Endothelial cell of umbilical vein (primary cell): ENCODE results near the gene SPAG16. TPM values are rescaled to one million over a fixed set of nuclear protein-coding genes. Genes with fewer than 3 reads are reported as not detected.

Source experiments
- BruUV-seq: library from RNA; stranded (reverse); fragments of 400-500 nt; replicated peaks from 2 replicates; lab custom pipeline; 2021; lab: Mats Ljungman, UMichigan
- CTCF ChIA-PET: fragments of 300-600, 350-600 bp; sonication (Branson Sonifier 250); formaldehyde crosslinking; loops from one replicate; lab custom pipeline; 2021; ENCODE audit warnings: antibody characterized with exemption, inconsistent platforms; lab: Charles Lee
- POLR2A ChIA-PET: fragments of 300-600, 350-600 bp; sonication (Branson Sonifier 250); formaldehyde crosslinking; loops from one replicate; lab custom pipeline; 2021; ENCODE audit warnings: antibody characterized with exemption, inconsistent platforms; lab: Charles Lee
- DNase-seq: peaks from one replicate; pipeline ENCODE4 v3.0.0-alpha.2; 2011; ENCODE audit warnings: low read depth, low spot score
- FAIRE-seq: peaks from 2 replicates; lab custom pipeline; 2011; peaks lifted over from hg19 to GRCh38; lab: Jason Lieb, UNC
- H2AFZ ChIP-seq: 2 replicates; pipeline ENCODE4 v1.6.0; 2012; ENCODE audit warnings: low read depth, low read length, control low read depth, inconsistent platforms
- H3K27ac ChIP-seq: 2 replicates; pipeline ENCODE4 v1.5.1; 2011; ENCODE audit warnings: low read depth, mild to moderate bottlenecking, control low read depth, low read length, moderate library complexity; ENCODE audit not compliant: insufficient read depth
- H3K27me3 ChIP-seq, 2 experiments: 2 replicates each; pipeline versions ENCODE4 v1.6.0 to v1.6.1; 2011; ENCODE audit warnings: low read length in 2 of 2, mixed read lengths in 1 of 2; ENCODE audit not compliant: control insufficient read depth in 2 of 2, insufficient read depth in 2 of 2
- H3K36me3 ChIP-seq, 2 experiments: 2 replicates in 1 of 2; 3 replicates in 1 of 2; pipeline ENCODE4 v1.5.1; 2011; ENCODE audit warnings: low read length in 2 of 2, mild to moderate bottlenecking in 1 of 2, moderate library complexity in 1 of 2; ENCODE audit not compliant: control insufficient read depth in 2 of 2, insufficient read depth in 2 of 2; ENCODE audit errors: extremely low read depth in 1 of 2
- H3K4me1 ChIP-seq: 3 replicates; pipeline ENCODE4 v1.5.1; 2011; ENCODE audit warnings: mild to moderate bottlenecking, low read length; ENCODE audit not compliant: control insufficient read depth, insufficient read depth; ENCODE audit errors: extremely low read depth
- H3K4me2 ChIP-seq: 2 replicates; pipeline ENCODE4 v1.6.1; 2011; ENCODE audit warnings: low read length, control low read depth, mixed read lengths; ENCODE audit not compliant: insufficient read depth
- H3K4me3 ChIP-seq, 3 experiments: fragments of 200-600 bp in 1 of 3; sonication (generic), shearing (Covaris generic) in 1 of 3; replicated peaks in 1 of 3; 2 replicates each; pipeline ENCODE4 v1.5.1; 2011 to 2016; ENCODE audit warnings: control low read depth in 3 of 3, low read length in 3 of 3, mild to moderate bottlenecking in 2 of 3, inconsistent platforms in 1 of 3, low read depth in 1 of 3, moderate library complexity in 1 of 3; ENCODE audit not compliant: insufficient read depth in 1 of 3
- H3K79me2 ChIP-seq: 2 replicates; pipeline ENCODE4 v1.6.0; 2012; ENCODE audit warnings: low read length, inconsistent platforms; ENCODE audit not compliant: control insufficient read depth, insufficient read depth
- H3K9ac ChIP-seq: replicated peaks from 2 replicates; pipeline ENCODE3; 2011; ENCODE audit warnings: low read length, control low read depth; ENCODE audit not compliant: insufficient read depth; ENCODE audit errors: extremely low read depth
- H3K9me1 ChIP-seq: replicated peaks from 3 replicates; pipeline ENCODE4 v1.6.0; 2011; ENCODE audit warnings: mild to moderate bottlenecking, low read length; ENCODE audit not compliant: control insufficient read depth, insufficient read depth; ENCODE audit errors: extremely low read depth
- H3K9me3 ChIP-seq: replicated peaks from 2 replicates; pipeline ENCODE4 v1.5.1; 2012; ENCODE audit warnings: low read length, inconsistent platforms; ENCODE audit not compliant: control insufficient read depth, insufficient read depth
- H4K20me1 ChIP-seq: replicated peaks from 2 replicates; pipeline ENCODE3; 2011; ENCODE audit warnings: mild to moderate bottlenecking, low read length; ENCODE audit not compliant: control insufficient read depth, insufficient read depth; ENCODE audit errors: extremely low read depth
- EZH2 ChIP-seq: IDR thresholded peaks from 2 replicates; pipeline ENCODE4 v1.6.1; 2012; ENCODE audit warnings: borderline replicate concordance, low read depth, mild to moderate bottlenecking, moderate library complexity, low read length, inconsistent platforms; ENCODE audit not compliant: severe bottlenecking
- FOS ChIP-seq: IDR thresholded peaks from 2 replicates; pipeline ENCODE4 v1.6.1; 2011; ENCODE audit warnings: mild to moderate bottlenecking, low read length, moderate library complexity, borderline replicate concordance; ENCODE audit not compliant: insufficient read depth
- GATA2 ChIP-seq: IDR thresholded peaks from 2 replicates; pipeline ENCODE4 v1.7.0; 2011; ENCODE audit warnings: low read depth, mild to moderate bottlenecking, moderate library complexity, mixed read lengths, low read length; ENCODE audit not compliant: insufficient read length, insufficient read depth
- JUN ChIP-seq: IDR thresholded peaks from 2 replicates; pipeline ENCODE4 v1.6.1; 2011; ENCODE audit warnings: borderline replicate concordance, low read depth; ENCODE audit not compliant: insufficient read length, insufficient read depth
- MAX ChIP-seq: IDR thresholded peaks from 2 replicates; pipeline ENCODE4 v1.6.1; 2011; ENCODE audit not compliant: insufficient read depth, insufficient read length
- MYC ChIP-seq: IDR thresholded peaks from one replicate; pipeline ENCODE4 v1.6.1; 2011; ENCODE audit warnings: mild to moderate bottlenecking, low read depth, low read length
- POLR2A ChIP-seq: IDR thresholded peaks from 2 replicates; pipeline ENCODE4 v1.6.1; 2012; ENCODE audit warnings: low read depth, mild to moderate bottlenecking, control low read depth, low read length
- POLR2AphosphoS5 ChIP-seq: IDR thresholded peaks from 2 replicates; pipeline ENCODE4 v1.6.1; 2012; ENCODE audit warnings: low read depth, mild to moderate bottlenecking, control low read depth, low read length, moderate library complexity; ENCODE audit not compliant: insufficient read depth
- dilution Hi-C: fragments of 300-500 bp; cut with MboI; formaldehyde crosslinking; loops from one replicate; pipeline ENCODE4 v1.15.0; 2019; ENCODE audit warnings: low sequenced_read_pairs; ENCODE audit not compliant: extremely low pct_ligation_motif_present
- intact Hi-C: fragments of 100-400 bp; cut with micrococcal nuclease; formaldehyde crosslinking; loops from one replicate; pipeline ENCODE4 v1.10.0; 2022
- polyA plus RNA-seq, 4 experiments: library from polyadenylated mRNA; depleted of rRNA in 3 of 4; stranded (reverse) in 3 of 4; unstranded in 1 of 4; fragments of >200 nt; gene quantifications; 2 replicates each; pipeline versions ENCODE4 v1.2.1 to v1.2.3, GENCODE V29; 2011 to 2012; ENCODE audit warnings: missing spikeins in 1 of 4
- total RNA-seq: library from RNA; stranded (reverse); gene quantifications from 2 replicates; pipeline ENCODE4 v1.2.3, GENCODE V29; 2021
- TF ChIP-seq, protein P1 (sequence below), 2 donors: IDR thresholded peaks; 1 replicate in 1 of 2; 2 replicates in 1 of 2; pipeline ENCODE4 v1.5.1; 2011; ENCODE audit warnings: low read length in 2 of 2, mild to moderate bottlenecking in 2 of 2, moderate library complexity in 2 of 2, control low read depth in 1 of 2, inconsistent platforms in 1 of 2, low read depth in 1 of 2; ENCODE audit not compliant: insufficient read depth in 1 of 2; ENCODE audit errors: extremely low read depth in 1 of 2

SPAG16 gene
- total and polyA plus RNA-seq, 2 donors (not counting 3 experiments of a cell fraction or from before 2014, with no cell fraction given), result 4.0 to 7.7 TPM

DNA sequence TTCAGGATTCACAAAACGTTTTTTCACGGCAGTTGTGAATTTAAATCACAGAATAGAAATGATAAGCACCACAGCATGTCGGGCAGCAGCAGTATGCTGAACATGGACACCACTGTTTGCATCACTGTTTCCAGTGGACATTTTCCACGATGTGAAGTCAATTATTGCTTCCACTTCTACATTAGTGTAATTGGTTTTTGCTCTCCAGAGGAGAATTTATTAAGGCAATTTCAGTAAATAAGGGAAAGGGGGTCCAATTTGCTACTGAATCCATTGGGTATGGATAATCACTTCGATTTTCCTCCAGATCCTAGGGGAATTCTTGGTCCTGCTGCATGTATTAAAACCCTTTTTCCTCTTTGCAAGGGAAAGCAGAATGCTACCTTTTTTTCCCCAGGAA, 1096.4 kb downstream of the SPAG16 start:
- H3K36me3 ChIP-seq, result no peaks in the 10 kb centered on the region
- ChIA-PET CTCF (no interaction called here), POLR2A (no interaction called here)
- H3K27me3 ChIP-seq, result no peaks in the 10 kb centered on the region
- BruUV-seq, result no TSS peak
- H3K4me2 ChIP-seq, result no peak overlapping the region
- H3K9me3 ChIP-seq, result no peaks in the 10 kb centered on the region
- intact Hi-C loops (no loop called here), dilution Hi-C loops (no loop called here)
- FAIRE-seq (no peak), DNase-seq (no peak)
- H2AFZ ChIP-seq, result no peak overlapping the region
- H3K4me1 ChIP-seq, result no peaks in the 10 kb centered on the region
- no peaks in the 10 kb centered on the region for H4K20me1 ChIP-seq
- H3K9me1 ChIP-seq, result no peaks in the 10 kb centered on the region
- H3K27ac ChIP-seq, result no peak overlapping the region
- no peak overlapping the region for H3K9ac ChIP-seq
- TF ChIP-seq POLR2AphosphoS5 (no peak), MYC (no peak), EZH2 (no peak), GATA2 (no peak), MAX (no peak), JUN (no peak), FOS (no peak), POLR2A (no peak)
- TF ChIP-seq, protein P1, sequence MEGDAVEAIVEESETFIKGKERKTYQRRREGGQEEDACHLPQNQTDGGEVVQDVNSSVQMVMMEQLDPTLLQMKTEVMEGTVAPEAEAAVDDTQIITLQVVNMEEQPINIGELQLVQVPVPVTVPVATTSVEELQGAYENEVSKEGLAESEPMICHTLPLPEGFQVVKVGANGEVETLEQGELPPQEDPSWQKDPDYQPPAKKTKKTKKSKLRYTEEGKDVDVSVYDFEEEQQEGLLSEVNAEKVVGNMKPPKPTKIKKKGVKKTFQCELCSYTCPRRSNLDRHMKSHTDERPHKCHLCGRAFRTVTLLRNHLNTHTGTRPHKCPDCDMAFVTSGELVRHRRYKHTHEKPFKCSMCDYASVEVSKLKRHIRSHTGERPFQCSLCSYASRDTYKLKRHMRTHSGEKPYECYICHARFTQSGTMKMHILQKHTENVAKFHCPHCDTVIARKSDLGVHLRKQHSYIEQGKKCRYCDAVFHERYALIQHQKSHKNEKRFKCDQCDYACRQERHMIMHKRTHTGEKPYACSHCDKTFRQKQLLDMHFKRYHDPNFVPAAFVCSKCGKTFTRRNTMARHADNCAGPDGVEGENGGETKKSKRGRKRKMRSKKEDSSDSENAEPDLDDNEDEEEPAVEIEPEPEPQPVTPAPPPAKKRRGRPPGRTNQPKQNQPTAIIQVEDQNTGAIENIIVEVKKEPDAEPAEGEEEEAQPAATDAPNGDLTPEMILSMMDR (IDR thresholded peaks at IDR 0.05; ENCODE audit: extremely low read depth in 1 of 2, insufficient read depth in 1 of 2, low read depth in 1 of 2, low read length in 2 of 2), result no peak
- no peak overlapping the region for H3K4me3 ChIP-seq
- no peaks in the 10 kb centered on the region for H3K79me2 ChIP-seq
